Measurements from ENCODE around the gene C1orf21.

GRCh38 chr1:184464757-184465156 lies 77.9 kb downstream of the C1orf21 start:
- no peak for TF ChIP-seq CTCF (IDR thresholded peaks at IDR 0.05)
- TF ChIP-seq POLR2A (IDR thresholded peaks at IDR 0.05): no peak

Data from thyroid gland (tissue), 4 donors.